ENCODE measurements around the gene LRRC1. TPM values are rescaled to one million over a fixed set of nuclear protein-coding genes. Genes with fewer than 3 reads are reported as not detected.

The LRRC1 gene
- total RNA-seq, 2 donors from 2014 or later = 1.00 to 3.0 TPM

- H3K4me1 Mint-ChIP-seq (ENCODE audit: low read depth in 2 of 2) = no peaks in the 10 kb centered on the region
- no peak overlapping the region for H3K27ac Mint-ChIP-seq
- H3K36me3 Mint-ChIP-seq = no peaks in the 10 kb centered on the region
- no peak for DNase-seq (ENCODE audit: low spot score)
- H3K9me3 Mint-ChIP-seq = no peaks in the 10 kb centered on the region
- H3K27me3 Mint-ChIP-seq = no peaks in the 10 kb centered on the region
- no peak for ATAC-seq
- no peak overlapping the region for H3K4me3 Mint-ChIP-seq
These were observed 133.8 kb downstream of the LRRC1 start for GRCh38 chr6:53928641-53929040.

GRCh38 chr6:53929041-53929820 lies 134.4 kb downstream of the LRRC1 start:
- no peaks in the 10 kb centered on the region for H3K27me3 Mint-ChIP-seq
- no peaks in the 10 kb centered on the region for H3K36me3 Mint-ChIP-seq
- H3K4me1 Mint-ChIP-seq (ENCODE audit: low read depth in 2 of 2) = no peaks in the 10 kb centered on the region
- no peak for DNase-seq (ENCODE audit: low spot score)
- H3K4me3 Mint-ChIP-seq = no peak overlapping the region
- no peak for ATAC-seq
- H3K9me3 Mint-ChIP-seq = no peaks in the 10 kb centered on the region
- no peak overlapping the region for H3K27ac Mint-ChIP-seq

DNA sequence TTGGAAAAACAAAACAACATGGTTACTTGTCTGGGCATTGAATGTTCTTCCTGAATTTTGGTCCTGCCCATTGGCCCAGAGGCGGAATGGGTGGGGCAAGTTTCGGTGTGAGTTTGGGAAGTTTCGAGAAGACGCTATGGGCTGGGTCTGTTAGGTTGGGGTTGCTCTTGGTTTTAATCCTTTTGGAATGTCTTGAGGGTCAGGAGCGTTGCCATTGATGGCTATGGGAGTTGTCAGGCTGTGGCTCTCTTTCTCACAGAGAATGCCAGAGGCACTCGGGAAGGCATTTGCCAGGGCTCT lies 135.0 kb downstream of the LRRC1 start:
- Mint-ChIP-seq H3K36me3 (no peaks in the 10 kb centered on the region), H3K9me3 (no peaks in the 10 kb centered on the region), H3K27me3 (no peaks in the 10 kb centered on the region), H3K4me1 (ENCODE audit: low read depth in 2 of 2) (no peaks in the 10 kb centered on the region), H3K4me3 (no peak overlapping the region), H3K27ac (no peak overlapping the region)
- ATAC-seq = no peak
- DNase-seq (ENCODE audit: low spot score) = no peak

GRCh38 chr6:53930330-53930729 lies 135.5 kb downstream of the LRRC1 start:
- no peaks in the 10 kb centered on the region for H3K4me1 Mint-ChIP-seq (ENCODE audit: low read depth in 2 of 2)
- no peaks in the 10 kb centered on the region for H3K9me3 Mint-ChIP-seq
- no peaks in the 10 kb centered on the region for H3K36me3 Mint-ChIP-seq

GRCh38 chr6:53931086-53931485 lies 136.3 kb downstream of the LRRC1 start:
- no peaks in the 10 kb centered on the region for H3K4me1 Mint-ChIP-seq (ENCODE audit: low read depth in 2 of 2)
- H3K36me3 Mint-ChIP-seq = no peaks in the 10 kb centered on the region
- no peaks in the 10 kb centered on the region for H3K9me3 Mint-ChIP-seq
- H3K27me3 Mint-ChIP-seq = no peaks in the 10 kb centered on the region
- ATAC-seq (no peak), DNase-seq (ENCODE audit: low spot score) (no peak)
- H3K27ac Mint-ChIP-seq = no peak overlapping the region
- no peak overlapping the region for H3K4me3 Mint-ChIP-seq

More at GRCh38 chr6:53930330-53930729, 135.5 kb downstream of the LRRC1 start:
- no peaks in the 10 kb centered on the region for H3K27me3 Mint-ChIP-seq
- no peak for DNase-seq (ENCODE audit: low spot score)
- H3K4me3 Mint-ChIP-seq = no peak overlapping the region
- no peak overlapping the region for H3K27ac Mint-ChIP-seq
- ATAC-seq = peak in 1 of 2 donors; percentile 27

DNA sequence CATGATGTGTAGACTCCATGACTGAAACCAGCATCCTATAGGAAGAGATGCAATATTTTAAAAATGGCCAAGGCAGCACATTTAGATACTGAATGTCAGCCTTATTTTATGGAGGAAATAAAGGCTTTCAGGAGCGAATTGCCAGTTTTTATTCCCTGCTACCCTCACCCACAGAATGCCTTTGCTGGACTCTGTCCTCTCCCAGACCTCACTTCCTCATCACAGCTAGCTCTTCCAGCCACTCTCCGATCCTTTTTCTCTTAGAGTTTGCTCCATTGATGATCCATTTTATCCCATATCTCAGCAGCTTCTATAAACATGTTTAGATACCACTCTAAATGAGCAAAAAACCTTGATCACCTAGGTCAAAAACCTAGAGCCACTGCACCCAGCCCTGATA lies 137.7 kb downstream of the LRRC1 start:
- peaks cover 0 to 3% of the 10 kb centered on the region in 2 donors for H3K4me1 Mint-ChIP-seq (ENCODE audit: low read depth in 2 of 2)
- DNase-seq (ENCODE audit: low spot score) (no peak), ATAC-seq (no peak)
- H3K27me3 Mint-ChIP-seq = peaks cover 0 to 3% of the 10 kb centered on the region in 2 donors
- no peak overlapping the region for H3K4me3 Mint-ChIP-seq
- H3K36me3 Mint-ChIP-seq = no peaks in the 10 kb centered on the region
- H3K27ac Mint-ChIP-seq = no peak overlapping the region
- H3K9me3 Mint-ChIP-seq = no peaks in the 10 kb centered on the region

DNA sequence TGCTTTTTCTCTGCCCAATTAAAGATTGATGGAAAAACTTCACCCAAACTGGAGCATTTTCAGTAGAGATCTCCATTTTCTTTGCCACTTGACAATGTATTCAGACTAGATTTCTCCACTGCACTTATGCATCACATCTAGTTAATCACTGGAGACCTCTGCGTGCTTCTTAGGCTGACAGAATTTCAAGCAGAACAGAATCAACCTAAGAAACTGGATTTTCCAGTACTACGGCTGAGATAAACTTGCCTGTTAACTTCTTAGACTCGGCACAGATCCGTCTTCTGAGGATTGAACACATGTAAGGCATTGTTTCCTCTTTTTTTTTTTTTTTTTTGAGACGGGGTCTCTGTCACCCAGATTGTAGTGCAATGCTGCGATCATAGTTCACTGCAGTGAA lies 139.2 kb downstream of the LRRC1 start:
- DNase-seq (ENCODE audit: low spot score) (no peak), ATAC-seq (no peak)
- Mint-ChIP-seq H3K36me3 (no peaks in the 10 kb centered on the region), H3K9me3 (no peaks in the 10 kb centered on the region), H3K4me1 (ENCODE audit: low read depth in 2 of 2) (peaks cover 3 to 10% of the 10 kb centered on the region in 2 donors), H3K27me3 (peaks cover 8 to 12% of the 10 kb centered on the region in 2 donors), H3K4me3 (no peak overlapping the region), H3K27ac (no peak overlapping the region)

DNA sequence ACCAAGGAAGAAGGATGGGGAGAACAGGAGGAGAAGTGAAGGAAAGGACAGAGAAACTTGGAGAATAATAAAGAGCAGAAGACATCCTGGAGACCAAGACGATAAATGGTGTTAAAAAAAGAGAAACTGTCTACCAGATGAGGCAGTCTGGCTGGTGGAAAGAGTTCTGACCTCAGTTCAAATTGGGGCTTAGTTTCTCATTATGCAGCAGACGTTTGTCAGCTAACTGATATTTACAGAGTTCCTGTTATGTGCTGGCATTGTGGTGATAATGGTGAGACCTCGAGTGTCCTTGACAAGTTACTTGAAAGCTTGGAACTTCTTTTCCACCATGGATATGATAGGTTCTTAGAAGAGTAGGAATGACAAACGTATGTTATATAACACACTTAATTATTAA lies 142.7 kb downstream of the LRRC1 start:
- DNase-seq (ENCODE audit: low spot score) (no peak), ATAC-seq (no peak)
- peaks cover 3 to 10% of the 10 kb centered on the region in 2 donors for H3K4me1 Mint-ChIP-seq (ENCODE audit: low read depth in 2 of 2)
- no peak overlapping the region for H3K27ac Mint-ChIP-seq
- no peaks in the 10 kb centered on the region for H3K9me3 Mint-ChIP-seq
- no peaks in the 10 kb centered on the region for H3K36me3 Mint-ChIP-seq
- H3K27me3 Mint-ChIP-seq = peaks cover 8 to 14% of the 10 kb centered on the region in 2 donors
- H3K4me3 Mint-ChIP-seq = no peak overlapping the region

DNA sequence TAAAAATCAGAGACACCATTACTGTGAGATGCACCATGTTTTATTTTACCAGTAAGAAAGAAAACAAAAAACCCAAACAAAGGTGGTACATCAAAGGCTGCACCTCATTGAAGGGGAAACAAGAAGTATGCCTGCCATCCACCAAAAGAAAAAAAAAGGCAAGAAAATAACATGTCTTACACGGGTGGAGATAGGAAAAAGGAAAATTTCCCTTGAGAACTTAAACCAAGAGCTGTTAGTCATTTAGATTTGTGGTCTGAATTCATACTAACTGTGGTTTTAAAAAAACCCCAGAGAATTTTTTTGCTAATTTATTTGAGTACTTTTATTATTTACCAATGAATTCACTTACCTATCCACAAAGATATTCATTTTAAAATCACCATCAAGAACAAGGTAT lies 144.0 kb downstream of the LRRC1 start:
- no peak for ATAC-seq

DNA sequence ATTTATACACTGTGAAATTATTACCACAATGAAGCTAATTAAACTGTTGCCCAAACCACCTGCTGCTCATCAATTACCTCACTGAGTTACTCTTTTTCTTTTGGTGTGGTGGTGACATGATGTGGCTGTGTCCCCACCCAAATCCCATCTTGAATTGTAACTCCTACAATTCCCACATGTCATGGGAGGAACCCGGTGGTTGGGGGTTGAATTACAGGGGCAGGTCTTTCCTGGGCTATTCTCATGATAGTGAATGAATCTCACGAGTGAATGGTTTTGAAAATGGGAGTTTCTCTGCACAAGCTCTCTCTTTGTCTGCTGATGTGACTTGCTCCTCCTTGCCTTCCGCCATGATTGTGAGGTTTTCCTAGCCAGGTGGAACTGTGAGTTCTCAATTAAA lies 145.0 kb downstream of the LRRC1 start:
- DNase-seq (ENCODE audit: low spot score) (no peak), ATAC-seq (no peak)
- H3K36me3 Mint-ChIP-seq = no peaks in the 10 kb centered on the region
- H3K27me3 Mint-ChIP-seq = peaks cover 8 to 22% of the 10 kb centered on the region in 2 donors
- H3K4me1 Mint-ChIP-seq (ENCODE audit: low read depth in 2 of 2) = peaks cover 3 to 10% of the 10 kb centered on the region in 2 donors
- H3K4me3 Mint-ChIP-seq = no peak overlapping the region
- no peaks in the 10 kb centered on the region for H3K9me3 Mint-ChIP-seq
- no peak overlapping the region for H3K27ac Mint-ChIP-seq

More for the DNA sequence above, 144.0 kb downstream of the LRRC1 start:
- no peak overlapping the region for H3K27ac Mint-ChIP-seq
- H3K4me1 Mint-ChIP-seq (ENCODE audit: low read depth in 2 of 2) = peaks cover 3 to 10% of the 10 kb centered on the region in 2 donors
- peaks cover 8 to 22% of the 10 kb centered on the region in 2 donors for H3K27me3 Mint-ChIP-seq
- no peak overlapping the region for H3K4me3 Mint-ChIP-seq
- no peaks in the 10 kb centered on the region for H3K36me3 Mint-ChIP-seq
- no peaks in the 10 kb centered on the region for H3K9me3 Mint-ChIP-seq
- DNase-seq (ENCODE audit: low spot score) = no peak

GRCh38 chr6:53943395-53943794 lies 148.6 kb downstream of the LRRC1 start:
- peaks cover 3% of the 10 kb centered on the region for H3K9me3 Mint-ChIP-seq
- H3K4me1 Mint-ChIP-seq (ENCODE audit: low read depth in 2 of 2) = peaks cover 0 to 5% of the 10 kb centered on the region in 2 donors
- H3K36me3 Mint-ChIP-seq = peaks cover 4% of the 10 kb centered on the region
- H3K27ac Mint-ChIP-seq = no peak overlapping the region
- DNase-seq (ENCODE audit: low spot score) (no peak), ATAC-seq (no peak)
- H3K4me3 Mint-ChIP-seq = no peak overlapping the region
- H3K27me3 Mint-ChIP-seq = peaks cover 14 to 31% of the 10 kb centered on the region in 2 donors

DNA sequence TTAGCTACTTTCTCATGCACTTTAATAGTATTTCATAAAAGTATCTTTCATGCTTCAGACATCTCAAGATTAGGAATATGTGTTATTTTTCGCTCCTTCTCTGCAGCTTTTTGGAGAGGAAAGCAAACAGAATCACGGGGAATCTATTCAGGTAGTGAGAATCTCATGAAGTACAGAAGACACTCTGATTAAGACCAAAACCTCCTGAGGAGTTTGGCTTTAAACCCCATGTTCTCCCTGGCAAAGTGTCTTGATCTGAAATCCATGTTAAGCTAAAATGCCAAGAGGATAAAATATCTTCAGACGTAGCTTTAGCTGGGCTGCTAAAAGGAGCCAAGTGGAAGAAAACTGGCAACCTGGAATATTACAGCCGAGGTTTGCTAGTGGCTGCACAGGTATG lies 149.3 kb downstream of the LRRC1 start:
- H3K36me3 Mint-ChIP-seq = peaks cover 4% of the 10 kb centered on the region
- H3K4me1 Mint-ChIP-seq (ENCODE audit: low read depth in 2 of 2) = no peaks in the 10 kb centered on the region
- ATAC-seq (no peak), DNase-seq (ENCODE audit: low spot score) (no peak)
- H3K9me3 Mint-ChIP-seq = peaks cover 3% of the 10 kb centered on the region
- peaks cover 11 to 31% of the 10 kb centered on the region in 2 donors for H3K27me3 Mint-ChIP-seq
- H3K27ac Mint-ChIP-seq = no peak overlapping the region
- H3K4me3 Mint-ChIP-seq = no peak overlapping the region

DNA sequence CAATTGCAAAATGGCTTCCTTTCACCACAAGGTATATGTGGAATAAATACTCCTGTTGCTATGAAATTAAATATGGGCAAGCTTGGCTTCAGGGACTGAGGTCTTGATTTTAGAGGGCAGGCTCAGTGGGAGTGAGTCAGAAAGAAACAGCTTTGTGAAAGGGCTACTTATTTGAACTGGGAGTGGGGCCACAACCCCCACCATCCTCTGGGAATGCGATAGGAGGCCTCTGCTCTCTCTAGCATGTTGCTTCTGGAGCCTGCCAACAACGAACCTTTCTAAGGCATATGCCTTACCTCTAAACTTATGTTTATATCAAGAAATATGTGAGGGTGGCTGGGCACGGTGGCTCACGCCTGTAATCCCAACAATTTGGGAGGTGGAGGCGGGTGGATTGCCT lies 149.7 kb downstream of the LRRC1 start:
- H3K27me3 Mint-ChIP-seq = peaks cover 11 to 31% of the 10 kb centered on the region in 2 donors
- H3K27ac Mint-ChIP-seq = no peak overlapping the region
- peaks cover 4% of the 10 kb centered on the region for H3K36me3 Mint-ChIP-seq
- peaks cover 3% of the 10 kb centered on the region for H3K9me3 Mint-ChIP-seq
- no peak overlapping the region for H3K4me3 Mint-ChIP-seq
- ATAC-seq (no peak), DNase-seq (ENCODE audit: low spot score) (no peak)
- no peaks in the 10 kb centered on the region for H3K4me1 Mint-ChIP-seq (ENCODE audit: low read depth in 2 of 2)

GRCh38 chr6:53945765-53946407 lies 151.1 kb downstream of the LRRC1 start:
- ATAC-seq (peak; percentile 27 to 40), DNase-seq (ENCODE audit: low spot score) (no peak)
- Mint-ChIP-seq H3K27ac (no peak overlapping the region), H3K4me1 (ENCODE audit: low read depth in 2 of 2) (no peaks in the 10 kb centered on the region), H3K27me3 (peaks cover 15 to 31% of the 10 kb centered on the region in 2 donors), H3K36me3 (peaks cover 4% of the 10 kb centered on the region), H3K9me3 (peaks cover 8% of the 10 kb centered on the region), H3K4me3 (no peak overlapping the region)

Data from natural killer cell treated with Interleukin-12 subunit alpha and Interleukin-12 subunit beta and Interleukin-15 and Interleukin-18, amount 100 ng/mL, for 72 hours (primary cell).